Stimulated activated CD8-positive, alpha-beta memory T cell treated with anti-CD3 and anti-CD28 coated beads, Interleukin-7, amount 100 ng/mL, for 4 hours (primary cell): ENCODE data around the gene CST3.
"Not testable (repeated sequence)": the region's sequence is repeated elsewhere in the genome, so short reads cannot be mapped to it uniquely, and the experiment has no call there.

ENCODE experiments used
- DNase-seq, 2 donors: peaks; one replicate each; pipeline ENCODE4 v3.0.0-alpha.2; 2020; ENCODE audit warnings: low read depth in 2 of 2

CST3 gene

GRCh38 chr20:23662276-23662870 lies 24.6 kb upstream of the CST3 start:
- no peak for DNase-seq

GRCh38 chr20:23661002-23661429 lies 23.3 kb upstream of the CST3 start:
- no peak for DNase-seq

GRCh38 chr20:23659989-23660837 lies 22.5 kb upstream of the CST3 start:
- DNase-seq = no peak

GRCh38 chr20:23659610-23659988 lies 21.8 kb upstream of the CST3 start:
- not testable (repeated sequence) for DNase-seq

- no peak for DNase-seq
These were observed 21.3 kb upstream of the CST3 start for GRCh38 chr20:23658989-23659609.

- DNase-seq = no peak
These were observed 20.6 kb upstream of the CST3 start for GRCh38 chr20:23658336-23658735.

- DNase-seq = no peak
These were observed 19.4 kb upstream of the CST3 start for GRCh38 chr20:23657202-23657601.

GRCh38 chr20:23656372-23656771 lies 18.6 kb upstream of the CST3 start:
- DNase-seq = no peak

GRCh38 chr20:23655491-23656211 lies 17.9 kb upstream of the CST3 start:
- DNase-seq = no peak

- DNase-seq = no peak
These were observed 17.0 kb upstream of the CST3 start for GRCh38 chr20:23654717-23655116.

- no peak for DNase-seq
These were observed 16.2 kb upstream of the CST3 start for GRCh38 chr20:23654000-23654399.

- DNase-seq = no peak
These were observed 15.7 kb upstream of the CST3 start for GRCh38 chr20:23653400-23653938.

GRCh38 chr20:23652926-23653325 lies 15.2 kb upstream of the CST3 start:
- DNase-seq = no peak

- DNase-seq = no peak
These were observed 14.6 kb upstream of the CST3 start for GRCh38 chr20:23652371-23652770.

GRCh38 chr20:23651117-23651516 lies 13.4 kb upstream of the CST3 start:
- DNase-seq = no peak

- no peak for DNase-seq
These were observed 12.2 kb upstream of the CST3 start for GRCh38 chr20:23649830-23650417.

GRCh38 chr20:23649242-23649641 lies 11.5 kb upstream of the CST3 start:
- no peak for DNase-seq

GRCh38 chr20:23647346-23647745 lies 9.6 kb upstream of the CST3 start:
- DNase-seq = no peak

GRCh38 chr20:23646106-23646873 lies 8.5 kb upstream of the CST3 start:
- DNase-seq = no peak

- DNase-seq = no peak
These were observed 7.8 kb upstream of the CST3 start for GRCh38 chr20:23645575-23645974.

- DNase-seq = no peak
These were observed 6.4 kb upstream of the CST3 start for GRCh38 chr20:23644164-23644563.
